Right ventricle myocardium superior (tissue), 1 donor: Measurements from ENCODE around the gene CDC42BPA. TPM values are rescaled to one million over a fixed set of nuclear protein-coding genes. Genes with fewer than 3 reads are reported as not detected.

Experiments used
- ATAC-seq: fragments of 200-7000 bp; cut with Tn5 transposase; one replicate; pipeline ENCODE4 v1.9.1; 2020; ENCODE audit warnings: mild to moderate bottlenecking; ENCODE audit not compliant: poor library complexity
- DNase-seq: peaks from one replicate; pipeline ENCODE4 v3.0.0-alpha.2; 2020
- intact Hi-C: fragments of 100-400 bp; cut with DNase I; formaldehyde crosslinking; loops from one replicate; pipeline ENCODE4 v1.11.2; 2022
- total RNA-seq: library from RNA; stranded (reverse); fragmentation: NEBNext Ultra II Directional; extraction: Animal tissue kit (Norgen Biotek cat#: 25700); gene quantifications from one replicate; pipeline ENCODE4 v1.2.1, GENCODE V29; 2021
- donor health status: DM: no; HTN: yes; CAD: no; lungs with severe emphysema.

Gene CDC42BPA
- total RNA-seq, 1 donor from 2014 or later: 40.5 TPM

DNA sequence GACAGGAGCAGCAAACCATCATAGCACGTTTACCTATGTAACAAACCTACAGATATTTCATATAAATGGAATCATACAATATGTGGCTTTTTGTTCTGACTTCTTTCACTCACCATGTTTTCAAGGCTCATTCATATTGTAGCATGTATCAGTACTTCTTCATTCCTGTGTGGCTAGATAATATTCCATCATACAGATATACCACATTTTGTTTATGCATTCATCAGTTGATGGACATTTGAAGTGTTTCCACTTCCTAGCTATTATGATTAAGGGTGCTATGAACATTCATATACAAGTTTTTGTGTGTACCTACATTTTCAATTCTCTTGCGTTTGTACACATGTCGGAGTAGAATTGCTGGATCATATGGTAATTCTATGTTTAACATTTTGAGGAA is 90.1 kb downstream of the CDC42BPA start:
- intact Hi-C loops: no loop called here
- ATAC-seq (no peak), DNase-seq (no peak)

DNA sequence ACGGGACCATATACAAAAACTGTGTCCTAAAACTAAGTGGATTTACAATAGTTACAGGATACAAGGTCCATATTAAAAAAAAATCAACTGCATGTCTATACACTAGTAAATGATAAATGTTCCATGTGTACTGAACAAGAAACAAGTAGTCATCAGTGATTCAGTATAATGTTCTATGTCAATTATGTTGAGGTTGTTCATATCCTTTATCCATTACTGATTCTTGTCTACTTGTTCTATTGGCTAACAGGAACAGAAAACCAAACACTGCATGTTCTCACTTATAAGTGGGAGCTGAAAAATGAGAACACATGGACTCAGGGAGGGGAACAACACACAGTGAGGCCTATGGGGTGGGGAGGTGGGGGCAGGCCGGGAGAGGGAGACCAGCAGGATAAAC is 90.5 kb downstream of the CDC42BPA start:
- intact Hi-C loops: no loop called here
- DNase-seq (no peak), ATAC-seq (no peak)

DNA sequence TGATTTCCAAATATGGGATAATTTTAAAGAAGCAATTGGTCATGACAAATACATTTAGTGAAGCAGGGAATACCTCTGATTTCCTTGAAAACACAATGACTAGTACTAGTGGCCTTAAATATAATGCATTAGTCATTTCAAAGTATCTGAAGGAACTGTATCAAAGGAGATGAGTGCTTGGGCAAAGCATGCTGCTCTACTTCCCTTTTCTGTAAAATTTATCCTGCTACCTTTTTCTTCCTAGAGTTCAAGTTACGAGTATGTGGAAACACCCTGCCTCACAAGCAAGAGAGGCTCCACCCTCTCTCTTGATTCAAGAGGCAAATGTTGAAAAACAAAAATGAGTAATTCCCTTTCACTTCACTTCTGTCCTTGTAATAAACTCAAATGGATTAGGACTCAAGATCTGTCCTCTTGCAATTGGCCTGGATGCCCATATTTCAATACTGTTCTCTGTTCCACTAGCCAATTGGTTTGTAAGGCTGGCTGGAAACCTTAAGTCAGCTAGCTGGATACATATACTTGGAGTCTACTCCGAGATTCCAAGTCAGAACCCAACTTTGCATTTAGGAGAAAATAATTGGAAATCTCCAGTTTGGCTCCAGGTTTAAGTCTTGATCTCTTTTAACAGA is 92.5 kb downstream of the CDC42BPA start:
- intact Hi-C loops: no loop called here
- DNase-seq: no peak
- peak; percentile 15 for ATAC-seq

DNA sequence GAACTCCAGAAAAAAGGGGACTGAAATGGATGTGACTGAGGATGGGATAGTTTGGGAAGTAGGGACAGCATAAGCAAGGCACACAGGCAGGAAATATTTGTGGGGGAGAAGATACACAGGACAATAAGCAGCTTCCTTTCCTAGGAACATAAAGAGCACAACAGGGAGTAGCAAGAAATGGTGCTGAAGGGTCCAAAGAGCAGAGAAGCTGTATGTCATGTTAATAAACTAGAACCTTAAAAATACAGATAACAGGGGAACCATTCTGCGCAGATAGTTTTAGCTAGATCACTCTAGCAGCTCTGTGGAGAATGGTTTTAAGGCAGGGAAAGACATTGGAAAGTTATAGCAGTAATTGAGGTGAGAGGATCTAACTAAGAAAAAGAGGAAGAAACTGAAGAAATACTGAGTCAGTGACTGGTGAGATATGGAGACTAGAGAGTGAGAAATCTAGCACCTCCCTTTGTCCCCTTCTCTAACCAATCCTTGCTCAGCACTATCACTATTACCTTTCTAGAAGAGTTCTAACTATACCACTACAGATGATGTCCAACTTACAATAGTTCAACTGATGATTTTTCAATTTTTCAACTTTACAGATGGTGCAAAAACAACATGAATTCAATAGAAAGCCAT is 95.0 kb downstream of the CDC42BPA start:
- no peak for ATAC-seq
- intact Hi-C loops: no loop called here
- DNase-seq: no peak

DNA sequence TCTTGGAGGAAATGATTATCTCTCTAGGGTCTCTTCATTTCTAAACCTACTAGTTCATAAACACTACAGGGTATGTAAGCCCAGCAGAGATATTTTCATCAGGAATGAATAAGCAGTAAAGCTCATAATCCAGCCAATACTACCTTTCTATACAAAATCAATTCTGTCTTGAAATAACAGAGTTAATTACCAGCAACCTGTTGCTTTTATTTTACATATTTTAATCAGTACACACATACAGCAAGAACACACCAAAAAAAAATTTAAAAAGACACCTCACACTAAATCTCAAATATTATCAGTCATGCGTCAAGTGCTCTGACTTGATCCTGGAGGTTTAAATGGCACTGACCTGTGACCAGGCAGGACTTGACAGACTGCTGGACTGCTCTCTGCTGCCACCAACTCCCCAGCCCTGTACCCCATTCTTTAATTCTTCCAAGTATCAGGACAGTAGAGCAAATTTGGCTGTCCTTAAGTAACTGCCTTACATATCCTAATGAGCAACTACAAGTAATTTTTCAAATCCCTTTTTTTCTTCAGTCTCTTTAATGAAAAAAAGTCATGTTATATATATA is 98.5 kb downstream of the CDC42BPA start:
- DNase-seq: no peak
- intact Hi-C loops: no loop called here
- peak; percentile 71 for ATAC-seq

DNA sequence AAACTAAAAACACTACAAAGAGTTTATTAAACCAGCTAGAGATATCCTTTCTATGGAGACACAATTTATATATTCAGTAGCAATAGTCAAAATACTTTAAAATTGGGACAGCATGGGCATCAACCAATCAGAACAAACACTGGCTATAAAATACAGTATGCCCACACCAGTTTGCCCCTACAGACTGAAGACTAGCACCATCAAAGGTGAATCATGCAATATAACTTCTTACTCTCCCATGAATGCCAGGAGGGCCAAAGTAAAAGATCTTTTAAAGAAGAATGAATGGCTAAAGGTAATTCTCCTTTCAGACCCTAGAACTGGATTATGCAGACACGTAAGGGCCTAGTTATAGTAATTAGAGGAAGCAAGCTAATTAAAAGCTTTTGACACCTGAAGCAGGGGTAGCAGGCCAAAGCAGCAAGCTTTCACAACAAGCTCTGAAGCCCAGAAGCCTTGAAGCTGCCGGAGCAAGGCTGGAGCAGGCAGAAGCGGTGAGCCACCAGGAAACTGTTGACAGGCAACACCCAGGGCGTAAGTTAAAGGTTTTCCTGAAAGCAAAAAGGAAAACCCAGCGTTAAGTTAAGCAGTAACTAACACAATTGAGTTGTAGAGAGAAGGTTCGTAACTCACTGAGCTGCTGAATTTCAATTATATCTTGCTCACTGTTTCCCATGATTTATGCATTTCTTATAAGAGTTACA is 99.3 kb downstream of the CDC42BPA start:
- ATAC-seq (peak; percentile 34), DNase-seq (no peak)
- intact Hi-C loops: no loop called here

DNA sequence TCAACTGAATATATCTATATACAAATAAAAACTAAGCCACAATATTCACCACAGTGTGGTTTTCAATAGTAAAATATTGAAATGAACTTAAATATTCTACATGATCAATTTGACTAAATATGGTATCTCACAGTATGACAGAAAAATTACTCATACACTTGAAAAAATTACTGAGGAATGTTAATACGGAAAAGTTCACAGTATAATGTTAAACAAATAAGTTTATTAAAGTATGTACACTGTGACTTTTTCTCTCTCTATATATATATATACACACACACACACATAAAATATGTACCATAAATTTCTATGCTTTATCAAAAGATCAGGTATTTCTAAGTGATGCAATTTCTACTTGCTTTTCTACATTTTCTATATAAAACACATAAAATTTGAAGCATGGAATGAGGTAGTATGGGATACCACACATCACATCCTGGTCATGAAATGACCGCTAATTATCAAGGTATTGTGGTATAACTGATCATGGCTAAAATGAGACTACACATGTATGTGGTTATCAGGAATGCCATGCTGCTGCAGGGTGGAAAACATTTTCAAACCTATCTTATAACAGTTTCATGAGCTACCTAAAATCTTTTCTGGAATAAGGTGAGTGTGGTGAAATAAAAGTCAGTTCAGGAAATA is 102.3 kb downstream of the CDC42BPA start:
- ATAC-seq: no peak
- DNase-seq: no peak
- intact Hi-C loops: no loop called here

DNA sequence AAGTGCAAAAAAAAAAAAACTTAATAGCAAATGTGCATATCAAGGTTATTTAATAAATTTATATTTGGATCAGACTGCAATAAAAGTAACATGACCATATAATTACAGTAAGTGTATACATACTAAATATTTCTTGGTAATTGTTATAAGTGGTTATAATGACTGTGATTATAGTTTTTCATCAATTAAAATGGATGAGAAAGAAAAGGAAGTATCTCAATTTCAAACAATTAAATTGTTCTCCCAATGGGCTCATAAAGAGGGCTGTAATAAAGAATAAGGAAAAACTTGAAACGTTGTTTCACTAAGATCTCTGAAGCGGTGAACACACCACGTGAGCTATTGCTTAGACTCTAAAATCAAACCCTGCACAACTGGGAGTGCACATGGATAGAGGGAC is 104.1 kb downstream of the CDC42BPA start:
- intact Hi-C loops: no loop called here
- DNase-seq (no peak), ATAC-seq (no peak)

DNA sequence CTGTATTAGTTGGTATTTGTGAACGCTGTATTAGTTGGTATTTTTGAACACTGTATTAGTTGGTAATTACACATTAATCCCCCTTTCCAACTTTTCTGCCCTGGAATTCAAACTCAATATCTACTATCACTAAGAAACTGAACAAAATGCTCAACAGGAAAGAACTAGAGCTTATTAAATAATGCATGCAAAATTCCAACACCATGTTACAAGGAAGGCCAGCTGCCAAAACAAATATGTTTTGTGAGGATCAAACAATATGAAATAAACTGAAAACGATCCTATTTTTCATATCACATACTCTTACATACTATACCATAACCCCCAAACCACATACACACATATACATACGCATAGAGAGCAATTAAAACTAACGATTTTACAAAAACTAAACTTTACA is 104.9 kb downstream of the CDC42BPA start:
- DNase-seq (no peak), ATAC-seq (no peak)
- intact Hi-C loops: no loop called here

DNA sequence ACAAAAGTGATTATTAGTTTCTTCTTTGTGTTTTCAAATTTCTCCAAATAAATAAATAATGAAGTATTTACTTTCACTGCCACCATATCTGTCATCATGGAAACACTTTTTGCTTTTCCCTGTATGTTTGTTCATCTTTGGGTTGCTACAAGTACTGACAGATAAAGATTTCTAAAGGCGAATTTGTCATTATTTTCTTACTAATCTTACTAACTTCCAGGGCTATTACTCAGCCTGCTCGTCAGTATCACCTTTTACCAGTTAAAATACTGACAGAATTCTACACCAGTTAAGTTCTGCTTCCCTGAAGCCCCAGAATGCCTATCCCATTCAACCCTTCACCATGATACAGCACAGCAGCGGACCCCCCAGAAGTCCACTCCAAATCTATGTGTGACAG is 106.1 kb downstream of the CDC42BPA start:
- DNase-seq: no peak
- intact Hi-C loops: no loop called here
- no peak for ATAC-seq

DNA sequence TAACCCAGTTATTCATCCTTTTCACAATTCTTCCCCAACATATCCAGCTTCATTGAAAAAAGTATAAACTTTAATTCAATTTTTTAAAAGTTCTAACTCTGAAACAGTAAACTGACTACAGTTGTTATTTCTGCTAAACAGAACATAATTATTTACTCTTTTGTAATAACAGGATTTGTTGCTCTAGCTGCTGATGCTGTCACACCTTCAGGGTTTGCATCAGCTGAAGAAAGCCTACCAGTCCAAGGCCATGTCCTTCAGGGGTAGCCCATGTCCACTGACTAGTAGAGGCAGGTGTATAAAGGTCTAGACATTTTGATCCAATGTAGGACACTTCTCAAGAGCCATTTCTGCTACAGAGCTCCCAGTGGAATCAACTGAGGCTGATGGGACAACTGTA is 107.7 kb downstream of the CDC42BPA start:
- ATAC-seq: no peak

DNA sequence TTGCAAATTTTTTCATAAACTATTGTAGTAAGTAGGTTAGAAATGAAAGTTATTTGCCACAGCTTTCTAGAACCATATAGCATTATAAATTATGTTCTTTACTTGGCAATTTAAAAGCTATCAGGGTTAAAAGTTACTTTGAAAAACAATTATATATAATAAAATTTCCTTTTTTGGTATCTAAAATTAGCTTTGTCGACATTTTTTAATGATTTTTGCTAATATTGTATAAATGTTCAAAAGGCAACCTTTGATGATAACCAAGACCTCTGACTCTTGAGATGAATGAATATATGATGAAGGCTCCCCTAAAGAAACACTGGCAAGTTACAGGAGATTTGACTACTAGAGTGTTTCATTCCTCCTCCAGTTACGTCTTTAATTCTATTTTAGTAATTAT is 121.2 kb downstream of the CDC42BPA start:
- DNase-seq (no peak), ATAC-seq (no peak)
- intact Hi-C loops: no loop called here

More for the DNA sequence above, 107.7 kb downstream of the CDC42BPA start:
- no peak for DNase-seq
- intact Hi-C loops: no loop called here

DNA sequence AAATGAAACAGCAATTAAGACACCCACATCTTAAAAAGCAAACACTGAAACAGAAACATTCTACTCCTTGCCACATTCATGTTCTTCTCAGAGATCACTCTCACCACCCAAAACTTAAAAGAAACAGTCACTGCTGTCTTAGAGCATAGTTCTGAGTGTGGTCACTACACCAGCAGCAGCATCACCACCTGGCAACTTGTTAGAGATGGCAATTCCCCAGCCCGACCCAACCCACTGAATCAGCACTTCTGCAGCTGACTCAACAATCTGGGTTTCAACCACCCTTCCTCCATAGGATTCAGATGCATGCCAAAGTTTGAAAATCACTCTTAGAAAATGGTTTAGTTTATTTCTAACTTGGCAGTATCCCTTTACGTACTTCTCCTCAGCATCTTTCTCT is 126.1 kb downstream of the CDC42BPA start:
- intact Hi-C loops: no loop called here
- DNase-seq (peak; percentile 43), ATAC-seq (peak; percentile 39)

DNA sequence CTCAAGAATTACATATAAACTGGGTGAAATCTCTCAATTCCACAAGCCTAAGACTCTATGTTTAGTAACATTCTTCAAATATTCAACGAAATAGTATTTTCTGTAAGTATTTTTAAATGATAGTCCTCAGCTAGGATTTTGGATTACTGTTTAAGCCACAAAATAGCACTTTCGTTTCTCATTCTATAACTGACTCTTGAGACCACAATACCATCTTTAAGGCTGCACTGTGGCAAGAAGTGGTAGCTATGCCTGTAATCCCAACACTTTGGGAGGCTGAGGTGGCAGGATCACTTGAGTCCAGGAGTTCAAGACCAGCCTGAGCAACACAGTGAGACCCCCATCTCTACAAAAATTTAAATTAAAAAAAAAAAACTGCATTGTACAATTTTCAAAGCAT is 126.7 kb downstream of the CDC42BPA start:
- ATAC-seq (no peak), DNase-seq (no peak)
- intact Hi-C loops: no loop called here

DNA sequence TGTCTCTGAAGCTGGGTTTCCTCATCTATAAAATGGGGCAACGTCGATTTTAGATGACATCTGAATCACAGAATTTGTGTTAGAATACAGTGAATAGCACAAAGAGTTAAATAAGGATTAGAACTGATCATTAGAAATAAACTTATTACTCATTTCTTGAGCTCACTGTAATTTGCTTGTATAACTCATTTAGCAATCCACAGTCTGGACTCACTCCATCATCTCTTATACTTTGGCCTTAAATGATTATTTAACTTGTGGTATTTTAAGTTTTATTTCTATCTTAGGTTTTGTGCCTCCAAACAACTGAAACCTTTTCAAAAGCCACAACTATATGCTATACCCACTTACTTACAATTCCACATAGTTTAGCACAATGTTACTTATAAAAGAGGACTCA is 128.0 kb downstream of the CDC42BPA start:
- DNase-seq: no peak
- intact Hi-C loops: no loop called here
- no peak for ATAC-seq

DNA sequence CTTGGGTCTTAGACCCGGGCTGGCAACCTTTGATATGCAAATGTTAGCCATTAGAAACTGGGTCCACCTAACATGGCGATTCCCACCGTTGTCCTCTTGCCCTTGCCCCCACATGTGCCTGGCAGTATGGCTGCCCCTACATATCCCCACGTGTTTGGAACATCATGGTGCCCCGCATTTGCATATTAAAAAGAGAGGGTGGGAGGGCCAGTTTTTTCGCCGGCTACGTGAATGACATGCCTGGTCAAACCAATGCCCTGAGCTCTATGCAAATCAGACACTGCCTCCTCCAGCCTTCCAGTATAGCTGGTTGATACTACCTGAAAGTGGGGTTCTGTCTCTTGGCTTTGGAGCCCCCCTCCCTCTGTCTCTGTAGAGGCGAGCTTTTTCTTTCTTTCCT is 133.0 kb downstream of the CDC42BPA start:
- ATAC-seq (no peak), DNase-seq (no peak)
- intact Hi-C loops: no loop called here

DNA sequence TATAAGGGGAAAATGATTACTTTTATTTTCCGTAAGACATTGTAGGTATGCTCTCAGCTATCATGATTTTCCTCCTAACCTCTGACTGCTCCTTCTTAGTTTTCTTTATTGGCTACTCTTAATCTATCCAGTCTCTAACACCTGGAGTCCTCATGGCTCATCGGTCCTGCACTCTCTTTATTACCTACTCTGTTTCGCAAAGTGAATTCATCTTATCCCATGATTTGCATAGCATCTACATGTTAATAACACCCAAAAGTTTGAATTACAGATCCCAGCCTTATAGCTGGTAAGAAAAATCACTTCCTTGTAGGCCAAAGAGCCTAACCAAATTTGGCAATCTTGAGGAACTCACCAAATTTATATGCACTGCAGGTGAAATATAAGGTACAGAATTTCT is 136.3 kb downstream of the CDC42BPA start:
- ATAC-seq: no peak
- no peak for DNase-seq

DNA sequence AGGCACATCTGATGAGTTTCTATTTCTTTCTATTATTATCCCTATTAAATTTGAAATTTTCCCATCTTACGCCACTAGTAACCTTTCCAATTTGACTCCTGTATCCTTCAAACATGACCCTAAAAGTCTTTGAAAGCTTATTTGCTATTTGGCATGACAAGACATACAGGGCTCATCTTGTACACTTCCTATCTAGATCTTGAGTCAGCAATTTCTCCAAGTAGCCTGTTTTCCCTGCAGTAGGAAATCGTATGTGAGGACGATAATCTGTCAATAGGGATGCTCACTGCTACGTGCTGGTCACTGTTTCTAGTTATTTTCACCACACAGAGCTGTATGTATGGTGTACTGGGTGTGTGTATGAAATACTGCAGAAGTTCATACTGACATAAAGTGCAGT is 142.7 kb downstream of the CDC42BPA start:
- DNase-seq: no peak
- intact Hi-C loops: no loop called here
- ATAC-seq: no peak

More for the DNA sequence above, 136.3 kb downstream of the CDC42BPA start:
- intact Hi-C loops: no loop called here

DNA sequence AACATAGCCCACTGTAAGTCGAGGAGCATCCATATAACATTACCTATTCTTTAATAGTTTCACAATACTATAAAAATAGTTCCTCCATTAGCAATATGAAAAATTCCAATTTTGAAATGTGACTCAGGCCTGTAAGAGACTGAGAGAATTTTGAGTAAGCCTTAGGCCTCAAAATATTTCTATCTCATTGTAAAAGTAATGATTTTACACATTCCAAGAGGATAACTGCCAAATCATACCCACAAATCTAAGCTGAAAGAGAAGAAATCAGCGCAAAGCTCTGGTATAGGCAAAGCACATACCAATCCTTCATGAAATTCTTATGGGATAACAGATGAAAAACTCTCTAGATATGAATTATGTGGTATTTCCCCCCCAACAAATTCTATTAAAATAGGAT is 144.1 kb downstream of the CDC42BPA start:
- intact Hi-C loops: no loop called here
- DNase-seq: no peak
- no peak for ATAC-seq
